Measurements from ENCODE around the gene NBPF3. TPM values are rescaled to one million over a fixed set of nuclear protein-coding genes. Genes with fewer than 3 reads are reported as not detected.
A peak's percentile ranks its signal among the peaks of the same experiment; 100 is the strongest.
"Not testable (repeated sequence)": the region's sequence is repeated elsewhere in the genome, so short reads cannot be mapped to it uniquely, and the experiment has no call there.

Gene NBPF3
- total RNA-seq, 3 donors from 2014 or later (not counting 1 experiment from before 2014, with no cell fraction given), result 10.4 to 22.6 (median 13.1) TPM

DNA sequence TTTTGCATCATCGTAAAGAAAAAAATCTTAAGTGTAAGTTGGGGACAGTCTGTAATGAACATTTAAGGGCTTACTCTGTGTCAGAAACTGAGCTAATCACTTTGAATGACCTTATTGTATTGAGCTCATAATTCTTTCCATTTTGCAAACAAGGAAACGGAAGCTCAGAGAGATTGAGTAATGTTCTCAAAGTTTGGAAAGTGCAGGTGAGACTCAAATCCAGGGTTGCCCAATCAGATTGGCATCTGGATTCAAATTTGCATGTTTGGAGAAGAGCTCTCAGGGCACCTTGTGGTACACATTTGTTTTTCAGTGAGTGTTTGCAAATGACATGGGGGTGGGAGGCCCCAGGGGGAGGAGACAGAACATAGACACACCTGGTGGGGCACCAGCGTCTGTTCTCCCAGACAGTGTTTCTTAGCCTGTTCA, 77.2 kb downstream of the NBPF3 start:
- Histone ChIP-seq H3K9me3 (ENCODE audit: control insufficient read depth, insufficient read depth, low read length) (no peaks in the 10 kb centered on the region), H3K4me1 (ENCODE audit: control insufficient read depth, insufficient read depth, low read length) (peaks cover 12% of the 10 kb centered on the region), H3K27ac (ENCODE audit: low read length) (no peak overlapping the region), H3K4me3 (ENCODE audit: low read length) (no peak overlapping the region), H3K27me3 (ENCODE audit: control insufficient read depth, insufficient read depth, low read length) (no peaks in the 10 kb centered on the region), H3K36me3 (ENCODE audit: control insufficient read depth, insufficient read depth, low read length) (no peaks in the 10 kb centered on the region)
- TF ChIP-seq, protein P1, sequence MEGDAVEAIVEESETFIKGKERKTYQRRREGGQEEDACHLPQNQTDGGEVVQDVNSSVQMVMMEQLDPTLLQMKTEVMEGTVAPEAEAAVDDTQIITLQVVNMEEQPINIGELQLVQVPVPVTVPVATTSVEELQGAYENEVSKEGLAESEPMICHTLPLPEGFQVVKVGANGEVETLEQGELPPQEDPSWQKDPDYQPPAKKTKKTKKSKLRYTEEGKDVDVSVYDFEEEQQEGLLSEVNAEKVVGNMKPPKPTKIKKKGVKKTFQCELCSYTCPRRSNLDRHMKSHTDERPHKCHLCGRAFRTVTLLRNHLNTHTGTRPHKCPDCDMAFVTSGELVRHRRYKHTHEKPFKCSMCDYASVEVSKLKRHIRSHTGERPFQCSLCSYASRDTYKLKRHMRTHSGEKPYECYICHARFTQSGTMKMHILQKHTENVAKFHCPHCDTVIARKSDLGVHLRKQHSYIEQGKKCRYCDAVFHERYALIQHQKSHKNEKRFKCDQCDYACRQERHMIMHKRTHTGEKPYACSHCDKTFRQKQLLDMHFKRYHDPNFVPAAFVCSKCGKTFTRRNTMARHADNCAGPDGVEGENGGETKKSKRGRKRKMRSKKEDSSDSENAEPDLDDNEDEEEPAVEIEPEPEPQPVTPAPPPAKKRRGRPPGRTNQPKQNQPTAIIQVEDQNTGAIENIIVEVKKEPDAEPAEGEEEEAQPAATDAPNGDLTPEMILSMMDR (IDR thresholded peaks at IDR 0.05), result no peak
- no peaks in the 10 kb centered on the region for H3K9me3 Mint-ChIP-seq
- peaks cover 4 to 8% of the 10 kb centered on the region in 2 donors for H3K27me3 Mint-ChIP-seq (ENCODE audit: low read depth in 2 of 2)
- no peak overlapping the region for H3K4me3 Mint-ChIP-seq
- intact Hi-C loops (cut with micrococcal nuclease), result no loop called here
- DNase-seq (no peak), ATAC-seq (no peak)
- H3K27ac Mint-ChIP-seq, result no peak overlapping the region
- H3K36me3 Mint-ChIP-seq, result no peaks in the 10 kb centered on the region
- 81% methylated on average over 3 of the region's 3 CpGs for WGBS (ENCODE audit: insufficient coverage)
- no peaks in the 10 kb centered on the region for H3K4me1 Mint-ChIP-seq

DNA sequence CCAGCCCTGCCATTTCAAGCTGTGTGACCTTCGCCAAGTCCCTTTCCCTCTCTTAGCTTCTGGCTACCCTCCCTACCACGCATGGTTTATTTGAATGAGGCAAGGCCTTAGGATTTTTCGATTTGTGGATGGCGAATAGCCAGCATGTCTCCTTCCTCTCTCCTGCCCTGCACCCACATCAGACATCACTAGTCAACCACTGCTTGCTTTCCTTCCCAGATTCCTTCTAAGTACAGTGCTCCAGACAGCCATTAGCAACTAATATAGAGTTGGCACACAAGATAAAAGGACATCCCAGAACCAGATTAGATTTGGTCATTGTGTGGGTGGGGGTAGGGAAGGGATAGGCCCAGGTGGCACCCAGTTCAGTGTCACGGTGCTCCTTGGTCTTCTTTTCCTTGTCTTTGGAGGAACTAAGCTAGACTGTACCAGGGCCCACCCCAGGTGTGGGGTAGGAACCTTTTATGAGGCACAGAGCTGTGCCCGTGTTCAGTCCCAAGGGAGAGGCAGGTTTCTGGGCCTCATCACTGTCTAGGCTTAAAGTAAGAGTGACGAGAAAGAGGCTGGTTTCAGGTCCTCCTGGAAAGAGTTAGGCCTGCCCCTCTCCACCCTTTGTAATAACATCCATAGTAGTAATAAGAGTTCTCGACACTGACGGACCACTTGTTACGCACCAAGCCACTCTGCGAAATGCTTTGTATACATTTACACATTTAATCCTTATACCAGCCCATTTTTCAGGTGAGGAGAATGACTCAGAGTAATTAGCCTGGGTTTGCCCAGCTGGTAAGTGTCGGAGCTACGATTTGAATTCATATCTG, 77.9 kb downstream of the NBPF3 start:
- intact Hi-C loops (cut with micrococcal nuclease), result no loop called here
- Histone ChIP-seq H3K27me3 (ENCODE audit: control insufficient read depth, insufficient read depth, low read length) (no peaks in the 10 kb centered on the region), H3K9me3 (ENCODE audit: control insufficient read depth, insufficient read depth, low read length) (no peaks in the 10 kb centered on the region), H3K4me3 (ENCODE audit: low read length) (no peak overlapping the region), H3K4me1 (ENCODE audit: control insufficient read depth, insufficient read depth, low read length) (peaks cover 12% of the 10 kb centered on the region), H3K27ac (ENCODE audit: low read length) (peak overlapping the region; percentile 26), H3K36me3 (ENCODE audit: control insufficient read depth, insufficient read depth, low read length) (no peaks in the 10 kb centered on the region)
- H3K4me3 Mint-ChIP-seq, result no peak overlapping the region
- H3K27me3 Mint-ChIP-seq (ENCODE audit: low read depth in 2 of 2), result peaks cover 4 to 8% of the 10 kb centered on the region in 2 donors
- H3K36me3 Mint-ChIP-seq, result no peaks in the 10 kb centered on the region
- WGBS (ENCODE audit: insufficient coverage), result 72% methylated on average over 12 of the region's 13 CpGs
- DNase-seq, result no peak
- no peaks in the 10 kb centered on the region for H3K4me1 Mint-ChIP-seq
- no peaks in the 10 kb centered on the region for H3K9me3 Mint-ChIP-seq
- ATAC-seq, result no peak
- H3K27ac Mint-ChIP-seq, result no peak overlapping the region
- TF ChIP-seq, protein P1 (IDR thresholded peaks at IDR 0.05), result no peak

DNA sequence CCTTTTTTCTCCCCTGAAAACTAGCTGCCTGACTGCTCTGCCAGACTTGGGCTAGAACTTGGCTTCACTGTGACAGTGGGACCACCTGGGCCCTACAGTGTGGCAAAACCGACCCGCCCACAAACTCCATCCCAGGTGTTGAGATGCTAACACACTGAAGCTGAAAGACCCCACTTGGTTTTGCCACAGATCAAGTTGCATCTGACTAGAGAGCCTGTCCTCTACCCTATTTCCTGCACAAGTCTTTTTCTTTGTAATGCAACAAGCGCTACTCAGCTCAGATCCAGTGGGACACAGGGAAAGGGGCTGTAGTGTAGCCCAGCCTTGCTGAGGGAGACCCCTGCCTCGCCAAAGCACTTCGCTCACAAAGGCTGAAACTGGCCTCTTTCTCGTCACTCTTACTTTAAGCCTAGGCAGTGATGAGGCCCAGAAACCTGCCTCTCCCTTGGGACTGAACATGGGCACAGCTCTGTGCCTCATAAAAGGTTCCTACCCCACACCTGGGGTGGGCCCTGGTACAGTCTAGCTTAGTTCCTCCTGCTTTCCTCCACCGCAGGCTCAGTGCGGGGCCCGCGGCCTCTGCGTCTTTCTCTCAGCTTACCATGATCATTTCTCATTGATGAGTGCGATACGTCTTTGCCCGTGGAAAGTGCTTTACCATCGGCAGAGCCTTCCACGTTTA, 79.0 kb downstream of the NBPF3 start:
- Mint-ChIP-seq H3K4me3 (no peak overlapping the region), H3K9me3 (no peaks in the 10 kb centered on the region), H3K36me3 (no peaks in the 10 kb centered on the region), H3K4me1 (no peaks in the 10 kb centered on the region), H3K27me3 (ENCODE audit: low read depth in 2 of 2) (peaks cover 4 to 8% of the 10 kb centered on the region in 2 donors), H3K27ac (no peak overlapping the region)
- Histone ChIP-seq H3K9me3 (ENCODE audit: control insufficient read depth, insufficient read depth, low read length) (no peaks in the 10 kb centered on the region), H3K36me3 (ENCODE audit: control insufficient read depth, insufficient read depth, low read length) (no peaks in the 10 kb centered on the region), H3K27ac (ENCODE audit: low read length) (peak overlapping the region; percentile 42), H3K4me1 (ENCODE audit: control insufficient read depth, insufficient read depth, low read length) (peaks cover 15% of the 10 kb centered on the region), H3K27me3 (ENCODE audit: control insufficient read depth, insufficient read depth, low read length) (no peaks in the 10 kb centered on the region), H3K4me3 (ENCODE audit: low read length) (no peak overlapping the region)
- DNase-seq, result no peak
- 83% methylated on average over 16 of the region's 16 CpGs for WGBS (ENCODE audit: insufficient coverage)
- intact Hi-C loops (cut with micrococcal nuclease), result no loop called here
- TF ChIP-seq, protein P1 (IDR thresholded peaks at IDR 0.05), result no peak
- no peak for ATAC-seq

DNA sequence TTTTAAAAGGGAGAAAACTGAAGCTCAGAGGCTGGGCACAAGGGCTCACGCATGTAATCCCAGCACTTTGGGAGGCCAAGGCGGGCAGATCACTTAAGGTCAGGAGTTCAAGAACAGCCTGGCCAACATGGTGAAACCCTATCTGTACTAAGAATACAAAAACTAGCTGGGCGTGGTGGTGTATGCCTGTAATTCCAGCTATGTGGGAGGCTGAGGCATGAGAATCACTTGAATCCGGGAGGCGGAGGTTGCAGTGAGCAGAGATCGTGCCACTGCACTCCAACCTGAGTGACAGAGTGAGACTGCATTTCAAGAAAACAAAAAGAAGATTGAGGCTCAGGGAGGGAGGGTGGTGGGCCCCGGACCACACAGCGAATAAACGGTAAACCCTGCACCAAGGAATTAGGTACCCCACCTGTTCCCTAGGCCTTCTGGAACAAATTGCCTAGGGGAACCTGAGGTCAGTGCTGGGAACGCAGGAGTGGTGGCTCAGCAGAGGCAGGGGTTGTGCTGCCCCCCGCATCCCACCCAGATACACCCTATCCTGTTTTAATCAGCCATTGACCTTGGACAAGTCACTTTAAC, 79.6 kb downstream of the NBPF3 start:
- H3K9me3 Mint-ChIP-seq; H3K36me3 ChIP-seq (ENCODE audit: control insufficient read depth, insufficient read depth, low read length); H3K27ac ChIP-seq (ENCODE audit: low read length); H3K27ac Mint-ChIP-seq; H3K27me3 Mint-ChIP-seq (ENCODE audit: low read depth in 2 of 2); H3K4me1 Mint-ChIP-seq; DNase-seq; H3K4me3 Mint-ChIP-seq; H3K9me3 ChIP-seq (ENCODE audit: control insufficient read depth, insufficient read depth, low read length); H3K36me3 Mint-ChIP-seq; intact Hi-C loops (cut with micrococcal nuclease); ATAC-seq; H3K27me3 ChIP-seq (ENCODE audit: control insufficient read depth, insufficient read depth, low read length); H3K4me3 ChIP-seq (ENCODE audit: low read length): not testable (repeated sequence)
- H3K4me1 ChIP-seq (ENCODE audit: control insufficient read depth, insufficient read depth, low read length), result peaks cover 10% of the 10 kb centered on the region
- 90% methylated on average over 11 of the region's 11 CpGs for WGBS (ENCODE audit: insufficient coverage)

All from natural killer cell (primary cell).